HG03521 (cell line): Measurements from ENCODE around the gene GRK5.

Source experiments
- ATAC-seq: cut with Tn5 transposase; IDR thresholded peaks from one replicate; pipeline ENCODE4 v1.9.1; 2021; ENCODE audit warnings: mild to moderate bottlenecking, moderate library complexity; ENCODE audit not compliant: unreplicated experiment

GRK5 gene

DNA sequence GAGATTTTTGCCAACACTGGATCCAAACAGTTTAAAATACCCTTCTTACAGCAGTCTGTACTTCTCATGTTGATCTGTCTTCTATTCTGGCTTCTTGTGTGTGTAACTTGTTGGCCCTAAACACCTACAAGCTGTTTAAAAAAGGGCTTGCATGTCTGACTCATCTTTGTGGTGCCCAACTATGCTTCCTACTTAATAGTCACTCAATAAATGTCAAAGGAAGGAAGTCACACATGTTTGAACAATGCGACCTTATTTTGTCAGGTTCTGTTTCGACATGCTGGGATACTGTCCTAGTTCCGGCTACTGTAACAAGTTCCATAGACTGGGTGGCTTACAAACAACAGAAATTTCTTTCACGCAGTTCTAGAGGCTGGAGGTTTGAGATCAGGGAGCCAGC is 9.4 kb upstream of the GRK5 start:
- ATAC-seq, result no peak

DNA sequence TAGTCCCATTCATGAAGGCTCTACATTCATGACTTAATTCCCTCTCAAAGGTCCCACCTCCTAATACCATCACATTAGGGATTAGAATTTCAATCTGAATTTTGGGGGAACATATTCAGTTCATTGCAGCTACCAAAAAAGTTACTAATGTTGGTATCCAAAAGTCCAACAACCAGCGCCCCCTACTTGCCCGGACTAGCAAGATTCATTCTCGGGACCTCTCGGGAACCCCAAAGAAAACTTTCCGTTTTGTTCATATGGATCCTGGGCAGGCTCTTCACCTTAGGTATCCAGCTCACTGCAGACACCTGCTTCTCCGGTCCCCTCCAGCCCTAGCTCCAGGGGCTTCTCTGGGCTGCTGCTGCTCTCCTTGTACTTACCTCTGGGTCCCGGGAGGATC is 8.9 kb upstream of the GRK5 start:
- ATAC-seq, result no peak

DNA sequence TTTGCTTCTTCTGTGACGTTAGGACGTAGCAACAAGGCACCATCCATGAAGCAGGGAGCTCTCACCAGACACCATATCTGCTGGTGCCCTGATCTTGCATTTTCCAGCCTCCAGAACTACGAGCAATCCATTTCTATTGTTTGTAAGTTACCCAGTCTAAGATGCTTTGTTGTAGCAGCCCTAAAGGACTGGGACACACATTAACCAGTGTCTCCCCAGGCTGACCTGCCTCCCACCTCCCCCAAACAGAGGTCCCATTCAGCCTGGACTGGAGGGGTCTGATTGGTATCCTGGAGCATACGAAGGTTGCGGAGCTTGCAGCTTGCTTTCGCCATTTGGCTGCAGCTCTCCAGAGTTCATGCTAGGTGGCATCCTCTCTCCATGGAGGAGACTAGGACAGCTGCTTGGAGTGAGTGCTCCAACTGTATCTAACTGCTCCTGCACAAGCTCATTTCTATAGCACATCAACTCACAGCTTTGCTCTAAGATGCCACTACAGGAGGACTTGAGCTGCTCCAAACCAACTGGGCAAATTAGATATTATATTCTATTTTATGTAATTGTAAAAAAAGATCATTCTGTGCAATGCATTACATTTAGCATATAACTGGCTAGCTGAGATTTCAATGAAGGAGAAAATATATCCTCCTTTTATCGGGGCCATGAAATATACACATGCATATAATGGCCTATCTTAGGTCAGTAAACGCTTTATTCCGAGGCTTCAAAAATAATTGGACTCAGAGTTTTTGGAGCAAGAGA is 8.0 kb upstream of the GRK5 start:
- ATAC-seq, result peak; percentile 53

DNA sequence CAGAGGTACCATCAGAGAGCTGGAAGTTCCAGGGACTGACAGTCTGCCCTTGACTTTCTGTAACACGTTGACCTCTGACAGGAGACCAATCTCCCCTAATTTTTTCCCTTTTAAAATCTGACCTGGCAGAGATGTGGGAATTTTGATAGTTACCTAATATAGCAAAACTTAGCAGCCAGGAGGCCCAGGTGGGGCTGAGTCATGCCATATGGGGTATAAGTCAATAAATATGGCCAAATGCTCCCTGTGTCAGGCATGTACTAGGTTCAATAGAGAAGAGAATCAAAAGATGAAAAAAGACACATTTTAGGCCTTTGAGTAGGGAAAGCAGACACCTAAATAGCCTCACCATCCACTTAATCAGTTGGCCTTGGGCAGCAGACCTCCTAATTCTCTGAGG is 6.1 kb upstream of the GRK5 start:
- no peak for ATAC-seq

DNA sequence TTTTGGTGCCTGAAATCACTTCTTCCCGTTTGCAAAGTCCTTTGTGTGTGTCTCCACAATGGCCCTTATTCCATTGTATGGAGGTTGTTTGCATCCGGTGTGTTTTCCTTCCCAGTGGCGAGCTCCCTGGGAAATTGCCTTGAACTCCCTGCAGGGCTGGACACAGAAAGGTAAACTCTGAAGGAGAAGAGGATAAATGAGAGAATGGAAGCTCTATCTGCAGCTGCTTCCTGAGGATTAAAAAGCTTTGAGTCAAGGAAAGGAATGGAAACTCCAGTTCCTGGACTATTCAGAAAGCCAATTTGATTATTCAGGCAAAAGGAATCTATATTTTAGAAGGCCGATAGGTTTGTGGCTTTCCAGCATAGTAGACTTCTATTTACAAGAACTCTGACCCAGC is 4.4 kb upstream of the GRK5 start:
- ATAC-seq, result no peak

DNA sequence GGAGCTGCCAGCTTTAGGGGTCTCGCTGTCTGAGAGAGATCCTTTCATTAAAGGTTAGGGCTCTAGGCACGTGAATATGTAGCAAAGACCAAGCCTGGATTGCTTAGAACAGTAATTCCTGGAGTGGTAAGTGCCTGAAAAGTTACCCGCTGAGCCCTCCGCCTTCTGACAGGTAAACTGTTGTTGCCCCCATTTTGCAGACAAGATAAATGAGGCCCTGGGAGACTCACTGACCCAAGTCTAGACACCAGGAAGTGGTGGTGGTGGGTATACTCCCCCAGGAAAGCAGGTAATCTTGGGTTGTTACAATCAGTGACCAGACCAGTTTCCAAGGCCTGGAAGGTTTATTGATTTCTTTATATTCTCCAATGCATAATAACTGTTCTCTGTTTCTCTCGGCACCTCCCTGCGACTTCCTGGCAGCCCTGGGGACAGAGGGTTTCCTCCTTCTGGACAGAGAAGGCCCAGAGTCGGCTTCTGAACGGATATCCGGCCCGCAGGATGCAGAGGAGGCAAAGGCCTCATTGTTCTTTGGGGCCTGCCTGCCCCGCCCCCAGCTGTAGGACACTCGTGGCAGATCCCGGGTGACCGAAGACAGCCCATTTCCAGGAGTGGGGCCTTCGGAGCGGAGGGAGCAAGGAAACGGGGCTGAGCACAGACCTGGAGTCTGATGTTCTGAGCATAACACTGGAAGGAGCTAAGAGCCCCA is 1.3 kb upstream of the GRK5 start:
- no peak for ATAC-seq

DNA sequence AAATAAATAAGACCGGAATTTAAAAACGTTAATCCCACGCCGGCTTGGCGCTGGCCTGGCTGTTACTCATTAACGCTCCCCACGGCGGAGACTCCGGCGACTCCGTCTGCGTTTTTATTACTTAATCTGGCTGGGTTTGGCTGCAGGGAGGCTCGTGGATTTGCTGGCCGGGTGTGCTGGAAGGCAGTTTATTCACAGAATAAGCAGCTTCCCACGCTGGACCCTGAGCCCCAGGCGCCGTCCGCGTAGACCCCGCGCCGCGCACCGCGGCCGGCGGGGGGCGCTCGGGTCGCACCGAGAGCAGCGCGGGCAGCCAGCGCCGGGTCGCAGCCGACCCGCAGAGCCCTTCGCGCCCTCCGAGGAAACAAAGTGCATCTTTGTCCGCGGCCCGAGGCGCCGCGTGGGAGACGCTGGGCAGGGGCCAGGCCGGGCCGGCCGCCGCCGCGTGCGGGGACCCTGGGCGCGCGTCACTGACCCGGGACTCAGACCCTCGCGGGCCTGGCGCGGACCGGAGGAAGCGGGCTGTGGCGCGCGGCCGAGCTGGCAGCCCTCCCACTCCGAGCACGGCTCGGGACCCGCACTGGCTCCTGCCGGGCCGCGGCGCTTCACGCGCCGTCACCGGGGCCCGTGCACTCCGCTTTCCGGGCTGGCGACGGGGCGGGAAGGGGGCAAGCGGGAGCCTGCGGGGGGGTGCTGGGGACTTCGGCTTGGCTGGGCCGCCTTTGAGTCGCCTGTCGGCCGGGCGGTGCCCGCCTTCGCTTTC is 587 bp upstream of the GRK5 start:
- ATAC-seq, result peak; percentile 51

DNA sequence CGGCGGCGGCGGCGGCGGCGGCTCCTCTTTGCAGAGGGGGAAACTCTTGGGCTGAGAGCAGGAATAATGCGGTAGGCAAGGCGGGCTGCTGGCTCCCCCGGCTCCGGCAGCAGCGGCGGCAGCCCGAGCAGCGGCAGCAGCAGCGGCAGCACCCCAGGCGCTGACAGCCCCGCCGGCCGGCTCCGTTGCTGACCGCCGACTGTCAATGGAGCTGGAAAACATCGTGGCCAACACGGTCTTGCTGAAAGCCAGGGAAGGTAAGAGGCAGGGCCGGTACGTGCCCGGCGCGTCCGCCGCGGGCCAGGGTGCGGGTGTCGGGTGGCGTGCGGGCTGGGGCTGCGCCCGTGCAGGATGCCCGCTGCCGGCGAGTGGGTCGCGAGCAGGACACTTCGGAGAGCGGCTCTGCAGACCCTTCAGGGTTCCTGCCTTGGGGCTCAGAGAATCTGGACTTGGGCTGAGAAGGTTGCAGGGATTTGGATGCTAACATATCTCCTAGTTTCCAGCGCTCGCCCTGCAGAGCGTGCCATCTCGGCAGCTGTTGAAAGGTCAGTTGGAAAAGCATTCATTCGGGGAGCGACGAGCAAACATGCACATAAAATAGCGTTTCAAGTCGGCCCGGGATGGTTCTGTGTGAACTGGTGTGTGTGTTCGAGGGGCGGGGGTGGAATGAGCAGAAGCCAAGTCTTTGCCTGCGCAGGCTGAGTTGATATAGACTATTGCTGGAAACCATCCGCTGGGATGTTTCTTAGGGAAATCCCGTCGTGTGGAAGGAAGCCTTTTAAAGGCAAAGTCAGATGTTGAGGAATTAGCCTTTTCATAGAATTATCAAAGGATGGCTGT is 562 bp downstream of the GRK5 start:
- ATAC-seq, result peak; percentile 3

DNA sequence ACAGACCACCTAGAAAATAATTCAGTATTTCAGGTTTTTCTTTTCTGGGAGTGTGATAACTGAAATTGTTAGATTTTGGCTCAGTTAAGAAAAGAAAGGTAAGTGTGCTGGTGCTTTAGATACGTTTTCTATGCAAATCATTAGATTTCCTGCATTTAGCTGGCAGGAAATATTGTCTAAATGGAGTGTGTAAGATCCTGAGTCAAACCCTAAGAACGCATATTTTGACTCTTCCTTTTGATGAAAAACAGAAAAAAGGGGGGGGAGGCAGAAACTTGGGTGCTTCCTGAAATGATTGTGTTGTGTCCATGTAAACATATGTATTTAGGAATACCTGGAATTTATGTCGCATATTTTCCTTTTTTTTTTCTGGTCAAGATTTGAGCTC is 1.2 kb downstream of the GRK5 start:
- ATAC-seq, result no peak

DNA sequence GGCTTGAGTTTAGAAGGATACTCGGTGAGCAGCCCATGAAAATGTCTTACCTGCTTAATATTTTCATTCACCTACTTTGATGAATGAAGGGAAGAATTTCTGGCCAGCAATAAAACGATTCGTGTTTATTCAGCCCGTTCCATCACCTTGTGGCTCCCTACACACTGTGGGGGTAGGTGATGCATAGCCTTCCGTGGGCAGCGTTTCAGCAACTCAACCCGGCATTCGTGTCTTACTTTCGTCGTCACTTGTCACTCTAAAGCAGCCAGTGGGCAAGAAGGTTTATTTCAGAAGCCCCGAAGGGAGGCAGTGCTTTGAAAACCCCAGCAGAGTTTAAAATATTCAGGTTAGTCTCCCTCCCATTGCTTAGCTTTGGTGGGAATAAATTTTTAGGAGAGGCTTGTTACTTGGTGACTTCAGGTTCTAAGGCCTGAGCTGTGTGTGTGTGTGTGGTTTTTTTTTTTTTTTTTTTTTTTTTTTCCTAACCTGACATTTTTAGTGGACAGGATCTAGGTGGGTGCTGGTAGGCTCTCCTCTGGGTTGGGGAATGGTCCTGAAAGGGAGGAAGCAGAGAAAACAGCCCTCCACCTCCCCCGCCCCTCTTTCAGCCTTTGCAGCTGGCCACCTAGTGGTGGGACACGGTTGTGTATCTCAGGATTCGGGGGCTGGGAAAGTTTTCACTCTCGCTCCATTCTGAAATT is 1.8 kb downstream of the GRK5 start:
- ATAC-seq, result no peak

DNA sequence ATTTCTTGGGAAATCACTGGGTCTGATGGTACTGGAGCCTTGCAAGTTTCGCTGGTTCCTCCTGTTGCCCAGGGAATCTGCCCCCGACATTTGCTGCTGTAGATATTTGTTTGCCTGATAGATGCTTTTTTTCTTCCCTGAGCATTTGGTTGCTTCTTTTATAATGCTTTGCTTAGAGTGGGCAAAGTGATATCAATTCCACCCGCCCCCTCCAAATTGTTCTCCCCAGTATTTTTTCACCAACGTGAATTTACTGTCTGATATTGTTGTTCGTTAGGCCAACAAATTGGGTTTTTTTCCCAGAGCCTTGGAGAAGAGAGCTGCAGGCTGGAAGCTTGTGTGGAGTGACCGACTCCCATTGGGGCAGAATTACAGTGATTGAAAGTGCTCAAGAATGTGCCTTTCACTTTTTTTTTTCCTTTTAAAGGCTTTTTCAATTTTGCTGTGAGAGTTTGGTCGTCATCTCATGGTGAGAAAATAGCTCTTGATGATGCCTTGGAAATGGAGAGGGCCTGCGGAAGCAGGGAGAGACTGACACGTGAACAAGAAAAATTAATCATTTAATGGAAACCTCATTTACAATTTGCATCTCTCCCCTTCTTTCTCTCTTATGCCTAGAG is 2.5 kb downstream of the GRK5 start:
- no peak for ATAC-seq

DNA sequence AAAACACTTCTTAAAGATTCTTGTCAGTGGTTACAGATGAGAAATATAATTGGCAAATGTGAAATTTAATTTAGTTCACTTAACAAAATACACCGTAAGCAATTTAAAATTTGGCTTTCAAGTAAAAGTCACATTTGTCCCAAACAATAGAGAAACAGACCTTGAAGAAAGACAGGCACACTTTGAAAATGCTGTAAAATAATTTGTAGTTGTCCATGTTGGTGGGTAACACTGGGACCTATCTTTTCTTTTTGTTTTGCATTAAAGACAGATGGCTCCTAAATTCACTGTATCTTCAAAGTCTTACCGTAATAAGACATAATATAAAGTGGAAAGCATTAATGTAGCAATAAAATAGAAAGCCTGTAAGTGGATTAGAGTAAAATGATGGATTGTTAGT is 3.3 kb downstream of the GRK5 start:
- ATAC-seq, result no peak

DNA sequence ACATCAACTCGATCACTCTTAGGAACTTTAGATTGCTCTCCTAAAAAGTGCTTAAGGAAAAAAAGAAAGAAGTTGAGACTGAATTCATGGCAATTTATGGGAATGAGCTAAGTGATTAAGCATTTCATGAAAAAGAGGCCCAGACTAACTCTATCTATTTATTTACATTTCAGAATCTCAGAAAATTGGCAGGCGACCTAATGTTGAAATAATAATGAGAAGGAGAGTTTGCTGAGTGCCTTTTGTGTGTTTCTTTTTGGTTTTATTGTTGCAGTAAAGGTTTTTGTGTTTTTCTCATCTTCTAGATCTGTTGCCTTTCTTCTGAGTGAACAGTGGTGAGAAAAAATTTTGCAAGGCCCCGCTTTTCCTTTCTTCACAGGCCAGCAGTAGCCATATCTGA is 3.8 kb downstream of the GRK5 start:
- ATAC-seq, result no peak

DNA sequence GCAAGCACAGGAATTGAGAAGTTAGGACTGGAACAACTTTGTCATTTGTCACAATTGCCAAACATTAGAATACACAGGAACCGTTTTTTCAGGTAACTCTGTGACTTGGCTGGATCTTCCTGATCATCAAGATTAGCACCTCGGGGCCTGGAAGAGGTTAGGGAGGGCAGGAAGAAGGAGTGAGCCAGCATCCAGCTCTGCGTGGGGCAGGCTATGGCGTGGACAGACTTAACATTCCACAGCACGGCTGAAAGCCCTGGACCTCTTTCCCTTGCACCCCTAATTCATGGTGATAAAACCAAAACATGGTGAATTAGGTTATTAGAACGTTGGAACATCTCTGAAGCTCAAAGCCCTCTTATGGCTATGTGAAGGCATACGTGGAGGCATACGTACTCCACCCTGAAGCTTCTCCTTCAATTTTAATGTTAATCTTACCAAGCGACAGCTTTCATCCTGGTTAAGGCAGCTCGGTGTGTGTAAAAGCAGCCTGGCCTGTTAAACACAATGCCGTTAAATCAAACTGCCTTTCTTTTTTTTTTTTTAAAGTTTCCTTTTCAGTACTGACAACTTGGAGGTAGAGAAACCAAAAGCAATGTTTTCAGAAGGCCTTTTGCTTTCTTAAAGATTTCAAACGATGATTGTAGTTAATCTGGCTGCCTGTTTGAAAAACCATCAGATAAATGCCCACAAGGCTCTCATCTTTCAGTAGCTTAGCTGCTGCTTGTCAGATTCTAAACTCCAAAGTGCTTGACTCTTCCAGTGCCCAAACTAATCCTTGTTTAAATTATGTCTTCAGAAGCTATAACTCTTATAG is 4.5 kb downstream of the GRK5 start:
- ATAC-seq, result no peak

DNA sequence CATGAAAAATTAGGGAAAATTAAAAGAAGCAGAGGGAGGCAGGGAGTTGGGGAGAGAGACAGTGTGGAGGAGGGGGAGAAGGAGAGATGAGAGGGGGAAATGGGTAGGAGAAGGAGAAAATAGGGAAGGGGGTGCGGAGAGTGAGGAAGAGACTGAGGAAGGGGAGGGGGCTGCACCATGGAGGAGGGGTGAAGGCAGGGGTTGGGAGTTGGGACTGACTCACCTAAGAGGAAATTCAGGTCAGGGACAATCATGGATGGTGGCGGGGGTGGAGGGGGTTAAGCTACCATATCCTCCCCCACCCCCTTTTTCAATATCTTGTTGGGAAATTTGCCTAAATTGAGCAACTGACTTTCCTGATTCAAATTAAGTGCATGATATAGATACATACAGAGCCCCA is 8.0 kb downstream of the GRK5 start:
- no peak for ATAC-seq

DNA sequence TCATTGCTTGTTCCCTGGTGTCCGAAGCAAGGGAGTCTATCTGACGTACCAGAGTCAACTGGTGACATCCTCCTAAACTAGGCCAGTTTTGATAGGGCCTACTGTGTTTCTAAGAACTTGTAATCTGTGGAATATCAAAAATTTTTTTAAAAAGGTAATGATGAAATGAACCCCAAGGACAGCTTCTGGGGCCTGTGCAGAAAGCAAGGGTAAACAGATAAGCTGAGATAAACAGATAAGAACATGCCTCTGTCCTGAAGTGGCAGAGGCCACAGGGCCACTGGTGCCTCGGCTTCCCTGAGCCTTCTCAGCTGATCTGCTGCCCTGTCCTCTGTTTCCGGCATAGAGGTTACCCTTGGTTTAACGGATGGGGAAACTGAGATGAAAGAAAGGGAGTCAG is 8.8 kb downstream of the GRK5 start:
- ATAC-seq, result no peak

DNA sequence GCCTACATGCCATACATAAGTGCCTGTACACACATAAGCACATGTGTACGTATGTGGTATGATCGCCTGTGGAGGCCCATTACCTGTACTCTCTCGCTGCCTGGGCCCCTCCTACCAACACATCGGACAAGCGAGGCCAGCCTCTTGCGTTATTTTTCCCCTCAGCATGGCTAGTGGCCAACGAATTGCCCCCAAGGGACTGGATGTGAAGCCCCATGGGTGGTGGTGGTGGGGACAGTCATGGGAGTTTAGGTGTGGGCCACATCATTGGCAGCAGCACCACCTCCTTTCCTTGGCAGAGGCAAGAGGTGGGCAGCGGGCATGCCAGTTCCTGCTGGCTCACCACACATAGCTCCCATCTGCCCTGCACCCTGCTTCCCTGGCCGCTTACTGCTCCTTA is 10.0 kb downstream of the GRK5 start:
- ATAC-seq, result no peak

DNA sequence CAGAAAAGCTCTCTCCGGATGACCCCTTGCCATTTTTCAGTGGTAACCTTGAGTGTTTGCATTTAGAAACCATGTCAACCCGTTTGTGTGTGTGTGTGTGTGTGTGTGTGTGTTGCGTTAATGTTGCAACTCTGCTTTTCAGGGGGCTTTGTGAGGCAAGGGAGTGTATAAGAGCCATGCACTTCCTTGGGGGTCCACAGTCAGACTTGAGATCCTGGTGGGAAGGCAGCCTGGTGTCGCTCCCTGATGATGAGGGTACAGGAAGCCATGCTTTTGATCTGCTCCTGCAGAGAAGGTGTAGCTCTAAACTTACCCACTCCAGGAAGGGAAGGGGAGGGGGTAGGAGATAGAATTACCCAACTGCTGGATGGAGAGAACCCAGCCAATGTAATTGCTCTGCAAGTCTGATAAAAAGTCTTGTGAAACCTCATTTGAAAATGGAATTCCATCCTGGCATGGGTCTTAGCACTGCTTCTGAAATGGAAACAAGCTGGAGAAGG is 10.7 kb downstream of the GRK5 start:
- no peak for ATAC-seq

DNA sequence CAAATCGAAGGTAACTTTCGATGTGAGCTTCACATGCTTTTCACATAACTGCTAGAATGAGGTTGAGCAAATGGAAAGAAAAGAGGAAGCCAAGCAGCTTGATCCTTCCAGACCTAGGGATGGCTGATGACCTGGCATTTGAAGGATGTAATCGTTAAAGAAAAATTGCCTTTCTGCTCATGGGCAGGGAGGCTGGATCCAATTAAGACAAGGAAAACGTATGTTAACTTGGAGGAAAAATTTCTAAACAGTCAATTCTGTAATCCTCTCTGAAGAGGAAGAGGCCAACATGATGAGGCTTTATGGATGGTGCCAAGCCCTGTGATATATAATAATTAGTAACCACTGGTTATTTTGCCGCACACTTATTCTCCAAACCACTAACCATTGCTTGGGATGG is 12.5 kb downstream of the GRK5 start:
- no peak for ATAC-seq
